K562 (cell line): ENCODE data around the gene P2RY6. TPM values are rescaled to one million over a fixed set of nuclear protein-coding genes. Genes with fewer than 3 reads are reported as not detected.

Source experiments
- CHD2 ChIP-seq: IDR thresholded peaks from 2 replicates; pipeline ENCODE4 v1.6.1; 2011; ENCODE audit warnings: low read depth, low read length
- CTCF ChIP-seq, 3 experiments: IDR thresholded peaks in 2 of 3; conservative IDR thresholded peaks in 1 of 3; 2 replicates each; pipeline ENCODE4 v1.5.1; 2011 to 2012; ENCODE audit warnings: low read length in 3 of 3, mild to moderate bottlenecking in 3 of 3, control low read depth in 2 of 3, improper control_type of control experiment in 1 of 3, inconsistent platforms in 1 of 3, low read depth in 1 of 3, mixed read lengths in 1 of 3, moderate library complexity in 1 of 3; ENCODE audit not compliant: insufficient read depth in 2 of 3
- ESRRA ChIP-seq: fragments of 450-650 bp; IDR thresholded peaks from 2 replicates; pipeline ENCODE4 v1.6.1; 2014; ENCODE audit warnings: low read depth, mild to moderate bottlenecking, moderate library complexity, borderline replicate concordance
- FOXA1 ChIP-seq: fragments of 450-650 bp; IDR thresholded peaks from 2 replicates; pipeline ENCODE4 v1.6.1; 2016; ENCODE audit warnings: mild to moderate bottlenecking, borderline replicate concordance
- L3MBTL2 ChIP-seq: fragments of 450-650 bp; IDR thresholded peaks from 2 replicates; pipeline ENCODE4 v1.6.1; 2016; ENCODE audit warnings: mild to moderate bottlenecking, moderate library complexity
- POLR3G ChIP-seq: IDR thresholded peaks from 2 replicates; pipeline ENCODE4 v1.6.1; 2011; ENCODE audit not compliant: insufficient read length, insufficient replicate concordance; ENCODE audit errors: extremely low read depth
- RCOR1 ChIP-seq, 2 experiments: IDR thresholded peaks; 2 replicates each; pipeline ENCODE4 v1.6.1; 2012; ENCODE audit warnings: low read depth in 2 of 2, low read length in 2 of 2, borderline replicate concordance in 1 of 2, improper control_type of control experiment in 1 of 2
- REST ChIP-seq, 2 experiments: fragments of 450-650 bp; formaldehyde crosslinking in 1 of 2; IDR thresholded peaks; 2 replicates each; pipeline versions ENCODE4 v1.4.0 to v1.6.1; 2014 to 2020; ENCODE audit warnings: mild to moderate bottlenecking in 2 of 2, borderline replicate concordance in 1 of 2, low read depth in 1 of 2
- SNIP1 ChIP-seq: fragments of 450-650 bp; IDR thresholded peaks from 2 replicates; pipeline ENCODE4 v1.7.1; 2017; ENCODE audit warnings: low read depth, mild to moderate bottlenecking
- SPI1 ChIP-seq: IDR thresholded peaks from 2 replicates; pipeline ENCODE4 v1.6.1; 2011; ENCODE audit warnings: low read depth, low read length, control low read depth, borderline replicate concordance
- TRIM24 ChIP-seq, 2 experiments: fragments of 450-650 bp; IDR thresholded peaks; 2 replicates each; pipeline ENCODE4 v1.6.1; 2016
- ZFP36 ChIP-seq: fragments of 150-350 bp; IDR thresholded peaks from 2 replicates; pipeline ENCODE4 v1.6.1; 2018; ENCODE audit warnings: low read length, low read depth; ENCODE audit not compliant: partially characterized antibody
- ZSCAN32 ChIP-seq: fragments of 450-650 bp; formaldehyde crosslinking; IDR thresholded peaks from 2 replicates; pipeline ENCODE4 v1.4.0; 2020; ENCODE audit warnings: mild to moderate bottlenecking, moderate library complexity
- polyA plus RNA-seq, 8 experiments: library from polyadenylated mRNA; depleted of rRNA in 4 of 8; stranded (reverse) in 5 of 8; unstranded in 3 of 8; fragments of >200 nt; fragmentation: Nextera tagmentation in 2 of 8; fragmentation: Illumina TruSeq in 1 of 8; extraction: Ambion mirVana in 2 of 8; extraction: Trizol in 1 of 8; gene quantifications; 2 replicates each; pipeline versions ENCODE4 v1.2.1 to v1.2.3, GENCODE V29; 2011 to 2014; ENCODE audit warnings: inconsistent platforms in 1 of 8, missing spikeins in 1 of 8
- total RNA-seq, 7 experiments: library from RNA; depleted of rRNA in 6 of 7; stranded (reverse); fragments of >200 nt in 6 of 7; fragmentation: Illumina TruSeq in 2 of 7; extraction: Trizol in 2 of 7; gene quantifications; 2 replicates each; pipeline versions ENCODE4 v1.2.1 to v1.2.3, GENCODE V29; 2011 to 2021; ENCODE audit warnings: low replicate concordance in 1 of 7

Gene P2RY6
- total and polyA plus RNA-seq, 9 of the 15 experiments (the other 6 are each of a cell fraction or from before 2014, with no cell fraction given): not detected

- TF ChIP-seq ZSCAN32 (CRISPR knock-in tag): peak; percentile 44; the same call in 1 of the 2 replicates
- no peak for TF ChIP-seq FOXA1
- no peak for TF ChIP-seq POLR3G
- peak; percentile 94 to 97 (median 94) for TF ChIP-seq CTCF (IDR thresholded peaks at IDR 0.05 in 2 of 3, conservative IDR thresholded peaks at IDR 0.05 in 1 of 3; ENCODE audit: insufficient read depth in 2 of 3, low read depth in 1 of 3, low read length in 3 of 3)
- TF ChIP-seq SNIP1: no peak
- TF ChIP-seq ZFP36: peak; percentile 8
- TF ChIP-seq ESRRA: 0 out of 2 replicates have a peak, but pooled peaks have one; percentile 36
- peak; percentile 47; the same call in 1 of the 2 replicates for TF ChIP-seq SPI1
- TF ChIP-seq TRIM24 (IDR thresholded peaks at IDR 0.05): no peak
- TF ChIP-seq CHD2: no peak
- peak; percentile 22; the same call in 1 of the 2 replicates for TF ChIP-seq L3MBTL2
- peak; percentile 74; the same call in 1 of the 2 replicates for TF ChIP-seq REST (IDR thresholded peaks at IDR 0.05; ENCODE audit: borderline replicate concordance)
- TF ChIP-seq REST (CRISPR knock-in tag; IDR thresholded peaks at IDR 0.05; ENCODE audit: low read depth): no peak
- peak in 1 of 2 experiments; percentile 53; a peak in 1 of 4 replicates for TF ChIP-seq RCOR1 (IDR thresholded peaks at IDR 0.05; ENCODE audit: borderline replicate concordance in 1 of 2, low read depth in 2 of 2, low read length in 2 of 2)
These were observed 63.2 kb downstream of the P2RY6 start (continued) for GRCh38 chr11:73335204-73335923.
